ENCODE results near the gene KLHL36. TPM values are rescaled to one million over a fixed set of nuclear protein-coding genes. Genes with fewer than 3 reads are reported as not detected.

Gene KLHL36
- total RNA-seq, 1 experiment from 2014 or later: 22.0 TPM

DNA sequence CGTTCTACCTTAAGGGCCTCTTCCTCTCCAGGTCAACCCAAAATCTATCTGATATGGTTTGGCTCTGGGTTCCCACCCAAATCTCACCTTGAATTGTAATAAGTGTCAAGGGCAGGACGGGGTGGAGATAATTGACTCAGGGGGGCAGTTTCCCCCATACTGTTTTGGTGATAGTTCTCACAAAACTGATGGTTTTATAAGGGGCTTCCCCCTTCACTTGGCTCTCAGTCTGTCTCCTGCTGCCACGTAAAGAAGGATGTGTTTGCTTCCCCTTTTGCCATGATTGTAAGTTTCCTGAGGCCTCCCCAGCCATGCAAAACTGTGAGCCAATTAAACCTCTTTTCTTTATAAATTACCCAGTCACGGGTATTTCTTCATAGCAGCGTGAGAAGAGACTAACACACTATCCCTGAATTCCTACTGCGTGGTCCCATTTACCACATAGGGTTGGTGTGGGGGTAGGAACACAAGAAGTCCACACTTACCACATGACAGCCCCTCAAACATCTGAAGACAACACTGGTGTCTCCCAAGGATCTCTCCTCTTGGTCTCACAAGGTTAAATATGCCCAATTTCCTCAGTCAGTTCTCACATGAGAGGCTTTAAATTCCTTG, 38.6 kb upstream of the KLHL36 start:
- Histone ChIP-seq H3K27ac (ENCODE audit: low read depth, low read length, poor library complexity, severe bottlenecking) (no peak overlapping the region), H3K27me3 (replicated peaks; ENCODE audit: insufficient read depth, low read depth, low read length, poor library complexity) (no peaks in the 10 kb centered on the region), H3K4me3 (ENCODE audit: low read depth, low read length, poor library complexity, severe bottlenecking) (no peak overlapping the region), H3K9me3 (ENCODE audit: low read depth, low read length, poor library complexity, severe bottlenecking) (no peaks in the 10 kb centered on the region), H3K36me3 (ENCODE audit: insufficient read depth, low read length, poor library complexity, severe bottlenecking) (no peaks in the 10 kb centered on the region), H3K4me1 (ENCODE audit: insufficient read depth, low read length, poor library complexity, severe bottlenecking) (no peaks in the 10 kb centered on the region)
- TF ChIP-seq CTCF (conservative IDR thresholded peaks at IDR 0.05; ENCODE audit: low read depth, low read length) (no peak), EZH2 (IDR thresholded peaks at IDR 0.05; ENCODE audit: borderline replicate concordance, low read depth, low read length, poor library complexity, severe bottlenecking) (no peak)
- no peak for DNase-seq (ENCODE audit: low spot score)
- CTCF ChIA-PET: no interaction called here
- POLR2A ChIA-PET (ENCODE audit: low non-redundant PET): no interaction called here
- no TSS peak for BruUV-seq (replicated peaks)
- intact Hi-C loops (cut with micrococcal nuclease; ENCODE audit: unreplicated experiment): no loop called here

GRCh38 chr16:84610376-84610775, 37.9 kb upstream of the KLHL36 start:
- H3K4me3 ChIP-seq (ENCODE audit: low read depth, low read length, poor library complexity, severe bottlenecking): no peak overlapping the region
- DNase-seq (ENCODE audit: low spot score): no peak
- ChIA-PET POLR2A (ENCODE audit: low non-redundant PET) (no interaction called here), CTCF (no interaction called here)
- intact Hi-C loops (cut with micrococcal nuclease; ENCODE audit: unreplicated experiment): no loop called here
- H3K4me1 ChIP-seq (ENCODE audit: insufficient read depth, low read length, poor library complexity, severe bottlenecking): peaks cover 6% of the 10 kb centered on the region
- no TSS peak for BruUV-seq (replicated peaks)
- H3K36me3 ChIP-seq (ENCODE audit: insufficient read depth, low read length, poor library complexity, severe bottlenecking): no peaks in the 10 kb centered on the region
- no peak overlapping the region for H3K27ac ChIP-seq (ENCODE audit: low read depth, low read length, poor library complexity, severe bottlenecking)
- H3K27me3 ChIP-seq (replicated peaks; ENCODE audit: insufficient read depth, low read depth, low read length, poor library complexity): no peaks in the 10 kb centered on the region
- H3K9me3 ChIP-seq (ENCODE audit: low read depth, low read length, poor library complexity, severe bottlenecking): no peaks in the 10 kb centered on the region
- TF ChIP-seq EZH2 (IDR thresholded peaks at IDR 0.05; ENCODE audit: borderline replicate concordance, low read depth, low read length, poor library complexity, severe bottlenecking) (no peak), CTCF (conservative IDR thresholded peaks at IDR 0.05; ENCODE audit: low read depth, low read length) (no peak)

DNA sequence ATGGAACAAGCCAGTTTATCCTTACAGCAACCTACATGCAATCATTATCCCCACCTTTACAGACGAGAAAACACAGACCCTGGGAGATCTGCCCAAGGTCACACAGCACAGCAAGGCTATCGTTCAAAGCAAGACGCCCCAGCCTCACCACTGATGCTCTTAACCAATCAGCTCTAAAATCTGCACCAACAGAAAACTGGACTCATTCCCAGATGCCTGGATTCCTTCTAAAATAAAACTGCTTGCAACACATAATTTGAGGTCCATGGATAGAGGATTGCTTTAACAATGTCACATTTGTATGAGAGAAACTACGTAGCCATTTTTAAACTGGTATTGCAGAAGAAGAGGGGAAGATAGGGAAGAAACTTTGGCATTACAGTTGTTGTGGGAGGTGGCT, 37.3 kb upstream of the KLHL36 start:
- no peak for DNase-seq (ENCODE audit: low spot score)
- H3K36me3 ChIP-seq (ENCODE audit: insufficient read depth, low read length, poor library complexity, severe bottlenecking): no peaks in the 10 kb centered on the region
- H3K4me1 ChIP-seq (ENCODE audit: insufficient read depth, low read length, poor library complexity, severe bottlenecking): peaks cover 8% of the 10 kb centered on the region
- no peak overlapping the region for H3K27ac ChIP-seq (ENCODE audit: low read depth, low read length, poor library complexity, severe bottlenecking)
- H3K27me3 ChIP-seq (replicated peaks; ENCODE audit: insufficient read depth, low read depth, low read length, poor library complexity): no peaks in the 10 kb centered on the region
- BruUV-seq (replicated peaks): no TSS peak
- CTCF ChIA-PET: no interaction called here
- no peaks in the 10 kb centered on the region for H3K9me3 ChIP-seq (ENCODE audit: low read depth, low read length, poor library complexity, severe bottlenecking)
- intact Hi-C loops (cut with micrococcal nuclease; ENCODE audit: unreplicated experiment): no loop called here
- H3K4me3 ChIP-seq (ENCODE audit: low read depth, low read length, poor library complexity, severe bottlenecking): no peak overlapping the region
- POLR2A ChIA-PET (ENCODE audit: low non-redundant PET): no interaction called here
- TF ChIP-seq CTCF (conservative IDR thresholded peaks at IDR 0.05; ENCODE audit: low read depth, low read length) (no peak), EZH2 (IDR thresholded peaks at IDR 0.05; ENCODE audit: borderline replicate concordance, low read depth, low read length, poor library complexity, severe bottlenecking) (no peak)

All from A673 (cell line).